SK-N-SH (cell line): ENCODE measurements around the gene THSD7A. TPM values are rescaled to one million over a fixed set of nuclear protein-coding genes. Genes with fewer than 3 reads are reported as not detected.

Experiments used
- CTCF ChIA-PET: fragments of 300-600, 350-600 bp; formaldehyde crosslinking; extraction: SDS; loops from one replicate; lab custom pipeline; 2021; lab: Yijun Ruan, JAX
- POLR2A ChIA-PET: fragments of 350-600 bp; sonication (Branson Sonifier 250); formaldehyde crosslinking; extraction: SDS; loops from one replicate; lab custom pipeline; 2020; ENCODE audit warnings: antibody characterized with exemption, inconsistent platforms; lab: Yijun Ruan, JAX
- DNase-seq: peaks from one replicate; pipeline ENCODE4 v3.0.0; 2012
- H2AFZ ChIP-seq: fragments of 200-600 bp; sonication (generic); 2 replicates; pipeline ENCODE4 v1.8.1; 2016; ENCODE audit warnings: antibody characterized with exemption, mild to moderate bottlenecking, low read depth
- H3F3A ChIP-seq: fragments of 200-600 bp; sonication (generic); replicated peaks from 2 replicates; pipeline ENCODE3; 2016; ENCODE audit warnings: antibody characterized with exemption, mild to moderate bottlenecking; ENCODE audit not compliant: insufficient read depth
- H3K27ac ChIP-seq, 2 experiments: fragments of 200-500 bp in 1 of 2; fragments of 200-600 bp in 1 of 2; sonication (Bioruptor generic) in 1 of 2; sonication (generic), shearing (Covaris generic) in 1 of 2; 2 replicates each; pipeline versions ENCODE4 v1.5.1 to v1.6.1; 2014 to 2016; ENCODE audit warnings: low read depth in 2 of 2, inconsistent platforms in 1 of 2, low read length in 1 of 2, mild to moderate bottlenecking in 1 of 2, mixed read lengths in 1 of 2
- H3K27me3 ChIP-seq: fragments of 200-600 bp; sonication (generic), shearing (Covaris generic); 2 replicates; pipeline ENCODE4 v1.6.1; 2016; ENCODE audit warnings: mixed run types; ENCODE audit not compliant: insufficient read depth
- H3K36me3 ChIP-seq, 2 experiments: fragments of 200-500 bp in 1 of 2; fragments of 200-600 bp in 1 of 2; sonication (Bioruptor generic) in 1 of 2; sonication (generic) in 1 of 2; replicated peaks in 1 of 2; 2 replicates each; pipeline versions ENCODE3 to v1.5.1; 2014 to 2016; ENCODE audit warnings: low read length in 1 of 2, mild to moderate bottlenecking in 1 of 2; ENCODE audit not compliant: insufficient read depth in 2 of 2, control insufficient read depth in 1 of 2
- H3K4me1 ChIP-seq, 2 experiments: fragments of 200-500 bp in 1 of 2; fragments of 200-600 bp in 1 of 2; sonication (Bioruptor generic) in 1 of 2; sonication (generic), shearing (Covaris generic) in 1 of 2; 2 replicates each; pipeline versions ENCODE4 v1.5.1 to v1.6.1; 2014 to 2016; ENCODE audit warnings: low read depth in 1 of 2, low read length in 1 of 2, mixed run types in 1 of 2; ENCODE audit not compliant: insufficient read depth in 2 of 2, control insufficient read depth in 1 of 2
- H3K4me2 ChIP-seq: fragments of 200-600 bp; sonication (generic), shearing (Covaris generic); 2 replicates; pipeline ENCODE4 v1.6.1; 2017; ENCODE audit warnings: mixed run types
- H3K4me3 ChIP-seq, 2 experiments: fragments of 200-500 bp in 1 of 2; fragments of 200-600 bp in 1 of 2; sonication (Bioruptor generic) in 1 of 2; sonication (generic), shearing (Covaris generic) in 1 of 2; 2 replicates each; pipeline versions ENCODE4 v1.5.1 to v1.8.1; 2014 to 2016; ENCODE audit warnings: low read depth in 2 of 2, inconsistent platforms in 1 of 2, low read length in 1 of 2, mild to moderate bottlenecking in 1 of 2, mixed read lengths in 1 of 2, moderate library complexity in 1 of 2
- H3K79me2 ChIP-seq: fragments of 200-600 bp; sonication (generic); 2 replicates; pipeline ENCODE4 v1.8.1; 2017; ENCODE audit warnings: mild to moderate bottlenecking; ENCODE audit not compliant: insufficient read depth
- H3K9ac ChIP-seq: fragments of 200-600 bp; sonication (generic); 2 replicates; pipeline ENCODE4 v1.6.1; 2017; ENCODE audit warnings: mixed run types
- H3K9me2 ChIP-seq: fragments of 200-600 bp; sonication (generic); 2 replicates; pipeline ENCODE4 v1.6.1; 2017; ENCODE audit warnings: mixed run types
- H3K9me3 ChIP-seq: fragments of 200-600 bp; sonication (generic); 2 replicates; pipeline ENCODE4 v1.6.1; 2017; ENCODE audit warnings: mixed run types, mild to moderate bottlenecking, moderate library complexity
- H4K20me1 ChIP-seq: fragments of 200-600 bp; sonication (generic); 2 replicates; pipeline ENCODE4 v1.6.1; 2017; ENCODE audit warnings: mild to moderate bottlenecking, mixed run types; ENCODE audit not compliant: insufficient read depth
- CHD2 ChIP-seq: fragments of 150-350 bp; IDR thresholded peaks from 2 replicates; pipeline ENCODE4 v1.6.1; 2018; ENCODE audit warnings: low read length; ENCODE audit not compliant: partially characterized antibody
- CTCF ChIP-seq: fragments of 200-600 bp; sonication (generic); IDR thresholded peaks from 2 replicates; pipeline ENCODE4 v1.6.1; 2017; ENCODE audit warnings: antibody characterized with exemption, mild to moderate bottlenecking, moderate library complexity
- EP300 ChIP-seq, 2 experiments: IDR thresholded peaks; 2 replicates each; pipeline versions ENCODE4 v1.4.0 to v1.6.1; 2012; ENCODE audit warnings: borderline replicate concordance in 1 of 2, low read depth in 1 of 2, low read length in 1 of 2
- EZH2phosphoT487 ChIP-seq: fragments of 200-600 bp; sonication (generic); IDR thresholded peaks from 2 replicates; pipeline ENCODE4 v1.6.1; 2017; ENCODE audit warnings: low read depth, mixed run types, mild to moderate bottlenecking, antibody characterized with exemption, moderate library complexity, borderline replicate concordance
- FOSL2 ChIP-seq: IDR thresholded peaks from 2 replicates; pipeline ENCODE4 v1.4.0; 2012; ENCODE audit warnings: low read depth, mild to moderate bottlenecking, moderate library complexity, borderline replicate concordance
- FOXJ3 ChIP-seq: sonication (generic); formaldehyde crosslinking; IDR thresholded peaks from 2 replicates; pipeline ENCODE4 v1.5.1; 2020; ENCODE audit warnings: mild to moderate bottlenecking, missing genetic modification reagents
- IRF3 ChIP-seq: fragments of 150-350 bp; IDR thresholded peaks from 2 replicates; pipeline ENCODE4 v1.6.1; 2016; ENCODE audit warnings: mild to moderate bottlenecking, low read depth, low read length
- JUND ChIP-seq: IDR thresholded peaks from 2 replicates; pipeline ENCODE4 v1.4.0; 2012
- MXI1 ChIP-seq: IDR thresholded peaks from 2 replicates; pipeline ENCODE4 v1.6.1; 2012; ENCODE audit warnings: mild to moderate bottlenecking, low read depth, low read length, improper control_type of control experiment
- NFIC ChIP-seq: IDR thresholded peaks from 2 replicates; pipeline ENCODE4 v1.4.0; 2012; ENCODE audit warnings: borderline replicate concordance
- NRF1 ChIP-seq: IDR thresholded peaks from 2 replicates; pipeline ENCODE4 v1.6.1; 2012; ENCODE audit warnings: low read depth, mild to moderate bottlenecking, low read length
- POLR2AphosphoS5 ChIP-seq: IDR thresholded peaks from 2 replicates; pipeline ENCODE4 v1.6.1; 2012; ENCODE audit warnings: low read depth, low read length
- RAD21 ChIP-seq: IDR thresholded peaks from 2 replicates; pipeline ENCODE4 v1.6.1; 2012; ENCODE audit warnings: mild to moderate bottlenecking, low read length
- RFX5 ChIP-seq: IDR thresholded peaks from 2 replicates; pipeline ENCODE4 v1.6.1; 2012; ENCODE audit warnings: mild to moderate bottlenecking, improper control_type of control experiment, low read length
- RXRA ChIP-seq: IDR thresholded peaks from 2 replicates; pipeline ENCODE4 v1.4.0; 2012; ENCODE audit warnings: low read depth, mild to moderate bottlenecking, borderline replicate concordance
- SMC3 ChIP-seq: IDR thresholded peaks from 2 replicates; pipeline ENCODE4 v1.6.1; 2012; ENCODE audit warnings: low read depth, low read length, improper control_type of control experiment
- TAF1 ChIP-seq: IDR thresholded peaks from 2 replicates; pipeline ENCODE4 v1.6.1; 2012; ENCODE audit warnings: low read depth, mild to moderate bottlenecking, low read length, moderate library complexity, borderline replicate concordance
- USF2 ChIP-seq: fragments of 150-350 bp; IDR thresholded peaks from 2 replicates; pipeline ENCODE4 v1.6.1; 2017; ENCODE audit warnings: antibody characterized with exemption, low read length, low read depth, borderline replicate concordance
- YY1 ChIP-seq: IDR thresholded peaks from 2 replicates; pipeline ENCODE4 v1.4.0; 2012; ENCODE audit warnings: low read depth, mild to moderate bottlenecking
- WGBS: methylation state at CpG from one replicate; pipeline ENCODE4 v1.1.6; 2017; ENCODE audit warnings: low lambda C conversion rate; 5-methylcytosine and 5-hydroxymethylcytosine counted together
- polyA plus RNA-seq, 3 experiments: library from polyadenylated mRNA; depleted of rRNA; stranded (reverse); fragments of >200 nt; gene quantifications; 2 replicates each; pipeline ENCODE4 v1.2.3, GENCODE V29; 2012

Gene THSD7A
- polyA plus RNA-seq, 1 of the 3 experiments (the other 2 are of a cell fraction): 0.16 TPM

- Histone ChIP-seq H3K9ac (no peak overlapping the region), H3K4me2 (no peak overlapping the region), H3K79me2 (no peaks in the 10 kb centered on the region), H3K9me2 (no peaks in the 10 kb centered on the region), H3K4me1 (peaks cover 12% of the 10 kb centered on the region in 2 experiments; a peak in 3 of 4 replicates), H3K36me3 (peaks cover 0 to 13% of the 10 kb centered on the region in 2 experiments), H2AFZ (no peak overlapping the region), H3K27ac (0 out of 4 replicates have a peak overlapping the region, but pooled peaks of 1 of the 2 experiments have one; percentile 34)
- TF ChIP-seq NFIC: no peak
- TF ChIP-seq USF2: no peak
- no peak for TF ChIP-seq MXI1
- no peak for TF ChIP-seq CHD2
- no peak for TF ChIP-seq NRF1
- no peak for TF ChIP-seq SMC3
- no peak for TF ChIP-seq RAD21
- no peak for TF ChIP-seq IRF3
- TF ChIP-seq EP300 (IDR thresholded peaks at IDR 0.05; ENCODE audit: borderline replicate concordance in 1 of 2, low read depth in 1 of 2, low read length in 1 of 2): no peak
- no peak for TF ChIP-seq EZH2phosphoT487
- no peak for TF ChIP-seq POLR2AphosphoS5
- TF ChIP-seq CTCF: no peak
- TF ChIP-seq TAF1: no peak
- no peak for TF ChIP-seq YY1
- TF ChIP-seq RXRA: no peak
- no peak for TF ChIP-seq FOXJ3 (CRISPR knock-in tag)
- TF ChIP-seq JUND: no peak
- no peak for TF ChIP-seq RFX5
- TF ChIP-seq FOSL2: no peak
- TF ChIP-seq, all 33 proteins: peak for 0
- Histone ChIP-seq H3F3A (no peaks in the 10 kb centered on the region), H3K4me3 (no peak overlapping the region), H4K20me1 (no peaks in the 10 kb centered on the region), H3K27me3 (no peaks in the 10 kb centered on the region), H3K9me3 (no peaks in the 10 kb centered on the region)
- no peak for DNase-seq
- POLR2A ChIA-PET: interaction anchor here (0.6 kb wide), 1 partner anchor 373 kb away, joined by 3 read pairs; the partner anchor contains the start of gene THSD7A
- WGBS: 53% methylated on average over 5 of the region's 5 CpGs
- CTCF ChIA-PET: interaction anchor here (1.8 kb wide), 1 partner anchor 8 kb away, joined by 8 read pairs; no protein-coding TSS in a partner anchor
Measured at GRCh38 chr7:11458736-11459483, 373.1 kb downstream of the THSD7A start.
